ENCODE measurements around the gene RAB44. TPM values are rescaled to one million over a fixed set of nuclear protein-coding genes. Genes with fewer than 3 reads are reported as not detected.

The RAB44 gene
- total and polyA plus RNA-seq, 2 of the 4 experiments (the other 2 are of a cell fraction) = 0.03 TPM; not detected in 1

DNA sequence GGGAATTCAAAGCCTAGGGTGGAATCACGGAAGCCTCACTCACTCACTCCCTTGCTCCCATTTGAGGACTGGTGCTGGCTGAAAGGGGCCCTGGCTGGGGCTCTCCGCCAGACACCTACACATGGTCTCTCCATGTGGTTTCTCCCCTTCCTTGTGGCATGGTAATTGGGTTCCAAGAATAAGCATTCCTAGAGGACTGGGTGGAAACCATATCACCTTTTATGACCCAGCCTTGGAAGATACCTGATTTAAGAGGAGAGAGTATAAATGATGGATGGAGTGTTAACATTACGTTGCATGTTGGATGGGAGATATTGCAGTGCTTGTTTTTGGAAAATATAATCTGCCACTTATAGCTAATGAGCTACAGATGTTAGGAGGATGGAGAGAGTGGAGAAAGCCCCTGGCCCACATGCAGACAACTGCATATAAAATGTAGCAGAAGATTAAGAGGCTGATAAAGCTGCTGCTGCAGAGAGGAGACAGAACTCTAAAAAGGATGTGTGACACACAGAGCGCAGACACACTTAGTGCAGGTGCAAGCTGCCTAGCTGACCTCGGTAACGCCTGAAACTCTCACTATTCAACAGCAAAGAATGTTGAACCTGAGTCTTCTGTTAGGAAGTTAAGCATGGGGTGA lies 42.4 kb upstream of the RAB44 start:
- H3K27me3 ChIP-seq (ENCODE audit: control insufficient read depth, insufficient read depth, low read length) = peaks cover 12% of the 10 kb centered on the region
- no peak overlapping the region for H2BK120ac ChIP-seq (ENCODE audit: low read depth, low read length)
- in situ Hi-C loops (cut with MboI; ENCODE audit: low sequenced_read_pairs) = no loop called here
- ATAC-seq (ENCODE audit: low read depth) (no peak), DNase-seq (no peak)
- ChIA-PET POLR2A (ENCODE audit: unreplicated experiment) (no interaction called here), CTCF (interaction anchor here (0.6 to 1.0 kb wide), 2 partner anchors 12 to 46 kb away, joined by 3 read pairs; no protein-coding TSS in a partner anchor)
- no peak overlapping the region for H2AK9ac ChIP-seq (replicated peaks; ENCODE audit: low read depth, low read length, poor library complexity)
- intact Hi-C loops (cut with micrococcal nuclease) = no loop called here
- no TSS peak for BruUV-seq (replicated peaks)
- no peaks in the 10 kb centered on the region for H3K79me1 ChIP-seq (ENCODE audit: low read depth in 1 of 2, low read length in 2 of 2)
- no peak overlapping the region for H2BK15ac ChIP-seq (ENCODE audit: low read depth, low read length)
- no CpG with 5 or more reads among the region's 6 CpGs for whole genome bisulfite sequencing, 2 experiments (ENCODE audit: extremely low coverage in 2 of 2, insufficient read length in 1 of 2)
- H2BK5ac ChIP-seq (ENCODE audit: low read depth, low read length, poor library complexity, severe bottlenecking) = no peak overlapping the region
- peaks cover 6% of the 10 kb centered on the region for H3K4me1 ChIP-seq (ENCODE audit: control insufficient read depth, insufficient read depth, low read length)
- no peak overlapping the region for H4K91ac ChIP-seq (ENCODE audit: insufficient read depth, low read depth, low read length)
- no peak overlapping the region for H3K9ac ChIP-seq (ENCODE audit: low read depth, low read length)
- H4K5ac ChIP-seq (ENCODE audit: low read depth, low read length) = no peak overlapping the region
- H3K18ac ChIP-seq (ENCODE audit: low read depth, low read length) = no peak overlapping the region
- H3K4me2 ChIP-seq (ENCODE audit: low read depth, low read length) = no peak overlapping the region
- H3K23ac ChIP-seq (ENCODE audit: low read depth, low read length) = no peak overlapping the region
- no peak overlapping the region for H4K8ac ChIP-seq (ENCODE audit: low read depth in 2 of 2, low read length in 2 of 2)
- no peaks in the 10 kb centered on the region for H4K20me1 ChIP-seq (ENCODE audit: insufficient read depth, low read length)
- dilution Hi-C loops (cut with HindIII; ENCODE audit: low sequenced_read_pairs, unreplicated experiment) = no loop called here
- H3K56ac ChIP-seq (ENCODE audit: extremely low read depth, insufficient read depth, low read length) = no peak overlapping the region
- H3K27ac ChIP-seq (ENCODE audit: insufficient read depth, low read length) = no peak overlapping the region
- H3K9me3 ChIP-seq (ENCODE audit: control insufficient read depth, insufficient read depth, low read length) = no peaks in the 10 kb centered on the region
- no peak overlapping the region for H2AK5ac ChIP-seq (ENCODE audit: low read depth, low read length)
- H2AFZ ChIP-seq (replicated peaks; ENCODE audit: low read length, poor library complexity) = no peak overlapping the region
- no peaks in the 10 kb centered on the region for H3K36me3 ChIP-seq (ENCODE audit: control insufficient read depth, insufficient read depth, low read length)
- H2BK20ac ChIP-seq (ENCODE audit: low read depth, low read length) = no peak overlapping the region
- H3K14ac ChIP-seq (replicated peaks; ENCODE audit: low read depth, low read length) = no peak overlapping the region
- H3K4me3 ChIP-seq (ENCODE audit: insufficient read depth, low read depth, low read length) = no peak overlapping the region
- H3K4ac ChIP-seq (ENCODE audit: low read depth, low read length) = no peak overlapping the region
- TF ChIP-seq NFE2L2 (IDR thresholded peaks at IDR 0.05; ENCODE audit: low read depth, low read length) = no peak
- TF ChIP-seq POLR2A (IDR thresholded peaks at IDR 0.05; ENCODE audit: low read depth, low read length) = no peak
- no peak for TF ChIP-seq RAD21 (IDR thresholded peaks at IDR 0.05; ENCODE audit: low read length)
- TF ChIP-seq FOS (IDR thresholded peaks at IDR 0.05; ENCODE audit: low read depth, low read length) = no peak
- TF ChIP-seq MXI1 (IDR thresholded peaks at IDR 0.05; ENCODE audit: borderline replicate concordance, low read depth, low read length) = no peak
- TF ChIP-seq MAFK (IDR thresholded peaks at IDR 0.05; ENCODE audit: low read depth, low read length) = no peak
- TF ChIP-seq, protein P1, sequence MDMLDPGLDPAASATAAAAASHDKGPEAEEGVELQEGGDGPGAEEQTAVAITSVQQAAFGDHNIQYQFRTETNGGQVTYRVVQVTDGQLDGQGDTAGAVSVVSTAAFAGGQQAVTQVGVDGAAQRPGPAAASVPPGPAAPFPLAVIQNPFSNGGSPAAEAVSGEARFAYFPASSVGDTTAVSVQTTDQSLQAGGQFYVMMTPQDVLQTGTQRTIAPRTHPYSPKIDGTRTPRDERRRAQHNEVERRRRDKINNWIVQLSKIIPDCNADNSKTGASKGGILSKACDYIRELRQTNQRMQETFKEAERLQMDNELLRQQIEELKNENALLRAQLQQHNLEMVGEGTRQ (IDR thresholded peaks at IDR 0.05; ENCODE audit: low read depth, low read length) = no peak
- no peak for TF ChIP-seq CHD1 (IDR thresholded peaks at IDR 0.05; ENCODE audit: low read depth, low read length)
- no peak for TF ChIP-seq MAZ (IDR thresholded peaks at IDR 0.05; ENCODE audit: borderline replicate concordance, low read depth, low read length)
- no peak for TF ChIP-seq BHLHE40 (IDR thresholded peaks at IDR 0.05; ENCODE audit: low read depth, low read length)
- no peak for TF ChIP-seq RFX5 (IDR thresholded peaks at IDR 0.05; ENCODE audit: low read depth, low read length)
- no peak for TF ChIP-seq CEBPB (IDR thresholded peaks at IDR 0.05; ENCODE audit: low read depth, low read length)
- TF ChIP-seq, protein P2, sequence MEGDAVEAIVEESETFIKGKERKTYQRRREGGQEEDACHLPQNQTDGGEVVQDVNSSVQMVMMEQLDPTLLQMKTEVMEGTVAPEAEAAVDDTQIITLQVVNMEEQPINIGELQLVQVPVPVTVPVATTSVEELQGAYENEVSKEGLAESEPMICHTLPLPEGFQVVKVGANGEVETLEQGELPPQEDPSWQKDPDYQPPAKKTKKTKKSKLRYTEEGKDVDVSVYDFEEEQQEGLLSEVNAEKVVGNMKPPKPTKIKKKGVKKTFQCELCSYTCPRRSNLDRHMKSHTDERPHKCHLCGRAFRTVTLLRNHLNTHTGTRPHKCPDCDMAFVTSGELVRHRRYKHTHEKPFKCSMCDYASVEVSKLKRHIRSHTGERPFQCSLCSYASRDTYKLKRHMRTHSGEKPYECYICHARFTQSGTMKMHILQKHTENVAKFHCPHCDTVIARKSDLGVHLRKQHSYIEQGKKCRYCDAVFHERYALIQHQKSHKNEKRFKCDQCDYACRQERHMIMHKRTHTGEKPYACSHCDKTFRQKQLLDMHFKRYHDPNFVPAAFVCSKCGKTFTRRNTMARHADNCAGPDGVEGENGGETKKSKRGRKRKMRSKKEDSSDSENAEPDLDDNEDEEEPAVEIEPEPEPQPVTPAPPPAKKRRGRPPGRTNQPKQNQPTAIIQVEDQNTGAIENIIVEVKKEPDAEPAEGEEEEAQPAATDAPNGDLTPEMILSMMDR (conservative IDR thresholded peaks at IDR 0.05; ENCODE audit: low read depth, low read length) = no peak
- H3K9me1 ChIP-seq (ENCODE audit: insufficient read depth, low read length) = peaks cover 2% of the 10 kb centered on the region; the same call in 1 of the 2 replicates

All from IMR-90 (cell line).